ENCODE measurements around the gene ANKRD33B.
"Not testable (repeated sequence)": the region's sequence is repeated elsewhere in the genome, so short reads cannot be mapped to it uniquely, and the experiment has no call there.

Gene ANKRD33B

GRCh38 chr5:10630126-10630525, 66.3 kb downstream of the ANKRD33B start:
- H4K20me1 ChIP-seq (ENCODE audit: insufficient read depth, low read length): peaks cover 20% of the 10 kb centered on the region; the same call in 1 of the 2 replicates
- DNase-seq (no peak), ATAC-seq (ENCODE audit: insufficient read depth, low read depth) (no peak)
- H3K27me3 ChIP-seq (ENCODE audit: insufficient read depth, low read length, poor library complexity): no peaks in the 10 kb centered on the region
- TF ChIP-seq EZH2 (IDR thresholded peaks at IDR 0.05; ENCODE audit: borderline replicate concordance, low read depth, low read length, severe bottlenecking): no peak
- TF ChIP-seq CTCF (IDR thresholded peaks at IDR 0.05; ENCODE audit: borderline replicate concordance, extremely low read depth, low read length, poor library complexity, severe bottlenecking): no peak
- no peaks in the 10 kb centered on the region for H3K9me3 ChIP-seq (ENCODE audit: insufficient read depth, low read length, severe bottlenecking)
- H3K4me2 ChIP-seq (ENCODE audit: insufficient read depth, low read length): no peak overlapping the region
- H2AFZ ChIP-seq (ENCODE audit: low read depth, low read length): no peak overlapping the region
- H3K27ac ChIP-seq (ENCODE audit: low read length): no peak overlapping the region
- no peak overlapping the region for H3K4me3 ChIP-seq (ENCODE audit: low read depth in 1 of 2, low read length in 2 of 2)
- H3K79me2 ChIP-seq (ENCODE audit: insufficient read depth, low read length): peaks cover 70% of the 10 kb centered on the region
- no peak overlapping the region for H3K9ac ChIP-seq (ENCODE audit: low read depth, low read length)
- H3K36me3 ChIP-seq (ENCODE audit: insufficient read depth, low read length): peaks cover 24% of the 10 kb centered on the region; the same call in 1 of the 2 replicates
- H3K4me1 ChIP-seq (ENCODE audit: insufficient read depth, low read length): peaks cover 39% of the 10 kb centered on the region

- not testable (repeated sequence) for H3K9ac ChIP-seq (ENCODE audit: low read depth, low read length); DNase-seq; ATAC-seq (ENCODE audit: insufficient read depth, low read depth); H3K9me3 ChIP-seq (ENCODE audit: insufficient read depth, low read length, severe bottlenecking); H3K4me3 ChIP-seq (ENCODE audit: low read depth in 1 of 2, low read length in 2 of 2); H3K4me2 ChIP-seq (ENCODE audit: insufficient read depth, low read length); H3K27me3 ChIP-seq (ENCODE audit: insufficient read depth, low read length, poor library complexity); H3K27ac ChIP-seq (ENCODE audit: low read length); H2AFZ ChIP-seq (ENCODE audit: low read depth, low read length)
- peaks cover 33% of the 10 kb centered on the region for H3K4me1 ChIP-seq (ENCODE audit: insufficient read depth, low read length)
- peaks cover 73% of the 10 kb centered on the region for H3K79me2 ChIP-seq (ENCODE audit: insufficient read depth, low read length)
- H3K36me3 ChIP-seq (ENCODE audit: insufficient read depth, low read length): peaks cover 25% of the 10 kb centered on the region; the same call in 1 of the 2 replicates
- peaks cover 20% of the 10 kb centered on the region; the same call in 1 of the 2 replicates for H4K20me1 ChIP-seq (ENCODE audit: insufficient read depth, low read length)
Measured at GRCh38 chr5:10630744-10631143, 66.9 kb downstream of the ANKRD33B start.

GRCh38 chr5:10631316-10631996, 67.6 kb downstream of the ANKRD33B start:
- no peak overlapping the region for H3K27ac ChIP-seq (ENCODE audit: low read length)
- H3K4me2 ChIP-seq (ENCODE audit: insufficient read depth, low read length): no peak overlapping the region
- H3K36me3 ChIP-seq (ENCODE audit: insufficient read depth, low read length): peaks cover 25% of the 10 kb centered on the region; the same call in 1 of the 2 replicates
- H4K20me1 ChIP-seq (ENCODE audit: insufficient read depth, low read length): peaks cover 21% of the 10 kb centered on the region; the same call in 1 of the 2 replicates
- H2AFZ ChIP-seq (ENCODE audit: low read depth, low read length): no peak overlapping the region
- H3K27me3 ChIP-seq (ENCODE audit: insufficient read depth, low read length, poor library complexity): no peaks in the 10 kb centered on the region
- H3K4me1 ChIP-seq (ENCODE audit: insufficient read depth, low read length): peaks cover 26% of the 10 kb centered on the region
- no peaks in the 10 kb centered on the region for H3K9me3 ChIP-seq (ENCODE audit: insufficient read depth, low read length, severe bottlenecking)
- no peak overlapping the region for H3K4me3 ChIP-seq (ENCODE audit: low read depth in 1 of 2, low read length in 2 of 2)
- no peak for TF ChIP-seq CTCF (IDR thresholded peaks at IDR 0.05; ENCODE audit: borderline replicate concordance, extremely low read depth, low read length, poor library complexity, severe bottlenecking)
- TF ChIP-seq EZH2 (IDR thresholded peaks at IDR 0.05; ENCODE audit: borderline replicate concordance, low read depth, low read length, severe bottlenecking): no peak
- no peak overlapping the region for H3K9ac ChIP-seq (ENCODE audit: low read depth, low read length)
- DNase-seq: no peak
- peaks cover 79% of the 10 kb centered on the region for H3K79me2 ChIP-seq (ENCODE audit: insufficient read depth, low read length)
- no peak for ATAC-seq (ENCODE audit: insufficient read depth, low read depth)

GRCh38 chr5:10632110-10632761, 68.4 kb downstream of the ANKRD33B start:
- ATAC-seq (ENCODE audit: insufficient read depth, low read depth) (no peak), DNase-seq (no peak)
- no peak overlapping the region for H3K4me3 ChIP-seq (ENCODE audit: low read depth in 1 of 2, low read length in 2 of 2)
- no peak overlapping the region for H3K27ac ChIP-seq (ENCODE audit: low read length)
- H3K79me2 ChIP-seq (ENCODE audit: insufficient read depth, low read length): peaks cover 80% of the 10 kb centered on the region
- no peak overlapping the region for H3K4me2 ChIP-seq (ENCODE audit: insufficient read depth, low read length)
- H3K9ac ChIP-seq (ENCODE audit: low read depth, low read length): no peak overlapping the region
- peaks cover 31% of the 10 kb centered on the region for H3K36me3 ChIP-seq (ENCODE audit: insufficient read depth, low read length)
- TF ChIP-seq CTCF (IDR thresholded peaks at IDR 0.05; ENCODE audit: borderline replicate concordance, extremely low read depth, low read length, poor library complexity, severe bottlenecking) (no peak), EZH2 (IDR thresholded peaks at IDR 0.05; ENCODE audit: borderline replicate concordance, low read depth, low read length, severe bottlenecking) (no peak)
- H3K27me3 ChIP-seq (ENCODE audit: insufficient read depth, low read length, poor library complexity): no peaks in the 10 kb centered on the region
- no peak overlapping the region for H2AFZ ChIP-seq (ENCODE audit: low read depth, low read length)
- H4K20me1 ChIP-seq (ENCODE audit: insufficient read depth, low read length): peaks cover 28% of the 10 kb centered on the region; the same call in 1 of the 2 replicates
- H3K4me1 ChIP-seq (ENCODE audit: insufficient read depth, low read length): peaks cover 18% of the 10 kb centered on the region
- no peaks in the 10 kb centered on the region for H3K9me3 ChIP-seq (ENCODE audit: insufficient read depth, low read length, severe bottlenecking)

Data from DND-41 (cell line).